Activated CD8-positive, alpha-beta T cell treated with anti-CD3 and anti-CD28 coated beads, Interleukin-2, amount 10 ng/mL, durations not matched to agents 7 days and 5 days (primary cell): Measurements from ENCODE around the gene WNT5A. TPM values are rescaled to one million over a fixed set of nuclear protein-coding genes. Genes with fewer than 3 reads are reported as not detected.

Source experiments
- ATAC-seq: fragments of 150-1000 bp; cut with Tn5 transposase; one replicate; pipeline ENCODE4 v1.10.0; 2021; ENCODE audit warnings: moderate library complexity
- CTCF ChIA-PET: fragments of 350-600 bp; sonication (Branson Sonifier 250); formaldehyde crosslinking; loops from one replicate; lab custom pipeline; 2021; ENCODE audit warnings: antibody characterized with exemption; lab: Charles Lee
- POLR2A ChIA-PET: fragments of 350-600 bp; sonication (Branson Sonifier 250); formaldehyde crosslinking; loops from one replicate; lab custom pipeline; 2021; ENCODE audit warnings: antibody characterized with exemption; lab: Charles Lee
- DNase-seq: peaks from one replicate; pipeline ENCODE4 v3.0.0-alpha.2; 2020
- H3K27ac Mint-ChIP-seq: one replicate; pipeline ENCODE4 v1.8.0; 2021; ENCODE audit warnings: mild to moderate bottlenecking, mixed read lengths
- H3K27me3 Mint-ChIP-seq: one replicate; pipeline ENCODE4 v1.8.0; 2021; ENCODE audit warnings: low read depth, mixed read lengths
- H3K36me3 Mint-ChIP-seq: one replicate; pipeline ENCODE4 v1.8.0; 2021; ENCODE audit warnings: low read depth, mixed read lengths
- H3K4me1 Mint-ChIP-seq: one replicate; pipeline ENCODE4 v1.8.0; 2021; ENCODE audit warnings: low read depth, mixed read lengths
- H3K4me3 Mint-ChIP-seq: one replicate; pipeline ENCODE4 v1.8.0; 2021; ENCODE audit warnings: mild to moderate bottlenecking, mixed read lengths
- H3K9me3 Mint-ChIP-seq: one replicate; pipeline ENCODE4 v1.8.0; 2022; ENCODE audit warnings: mixed read lengths; ENCODE audit not compliant: insufficient read depth
- total RNA-seq, 2 experiments: library from RNA; stranded (reverse); gene quantifications; one replicate each; pipeline ENCODE4 v1.2.3, GENCODE V29; 2021

Gene WNT5A
- total RNA-seq, result not detected

- CTCF ChIA-PET, result interaction anchor here (0.8 kb wide), 2 partner anchors 9 to 856 kb away, joined by 3 read pairs; no protein-coding TSS in a partner anchor
- H3K36me3 Mint-ChIP-seq, result no peaks in the 10 kb centered on the region
- no peak for DNase-seq
These were observed at the start of gene WNT5A for GRCh38 chr3:55486857-55487380. WNT5A (minus strand) TSS chr3:55487306; CDS start chr3:55486985, 321 bp downstream.

DNA sequence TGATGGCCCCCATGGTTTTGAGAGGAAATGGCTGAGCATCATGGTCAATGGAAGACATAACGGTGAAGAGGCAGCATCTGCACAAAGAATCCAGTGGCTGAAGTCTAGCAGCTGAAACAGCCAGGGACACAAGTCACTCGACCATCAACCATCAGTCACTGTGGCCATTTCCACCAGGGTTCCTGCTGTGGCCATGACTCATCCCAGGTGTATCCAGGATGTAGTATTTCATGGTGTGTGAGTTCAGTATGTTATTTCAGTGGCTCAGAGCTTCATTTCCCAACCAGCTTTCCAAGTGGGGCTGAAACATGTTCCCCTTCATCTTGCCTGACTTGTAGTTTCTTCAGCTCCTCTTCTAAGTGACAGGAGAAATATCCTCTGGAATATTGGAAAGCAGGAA is 47.8 kb upstream of the WNT5A start:
- H3K27me3 Mint-ChIP-seq, result no peaks in the 10 kb centered on the region

More at GRCh38 chr3:55486857-55487380, at the start of gene WNT5A:
- H3K4me3 Mint-ChIP-seq, result peak within 1 kb of the TSS; percentile 72
- ATAC-seq, result no peak
- POLR2A ChIA-PET, result no interaction called here
- peak within 1 kb of the TSS; percentile 20 for H3K27ac Mint-ChIP-seq
- peaks cover 77% of the 10 kb centered on the region for H3K27me3 Mint-ChIP-seq
- H3K9me3 Mint-ChIP-seq, result no peaks in the 10 kb centered on the region
- peaks cover 23% of the 10 kb centered on the region for H3K4me1 Mint-ChIP-seq

DNA sequence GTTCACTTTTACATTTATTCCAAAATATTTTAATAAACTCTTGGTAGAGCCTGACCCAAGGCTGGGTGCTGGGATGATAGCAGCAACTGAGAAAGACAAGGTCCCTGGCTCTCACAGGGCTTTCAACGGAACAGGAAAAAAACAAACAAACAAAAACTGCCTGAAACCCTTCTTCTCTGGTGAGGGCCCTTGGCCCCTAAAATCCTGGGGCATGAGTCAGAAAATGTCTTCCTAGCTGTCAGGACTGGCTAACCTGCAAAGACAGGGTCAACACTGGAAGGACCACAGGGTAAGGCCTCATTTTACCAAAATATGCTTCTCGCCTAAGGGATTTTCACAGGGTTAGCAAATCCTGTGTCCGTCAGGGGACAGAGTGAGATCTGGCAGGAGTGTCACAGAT is 45.7 kb upstream of the WNT5A start:
- no peak overlapping the region for H3K4me3 Mint-ChIP-seq
- no peaks in the 10 kb centered on the region for H3K4me1 Mint-ChIP-seq
- ATAC-seq, result no peak
- H3K27ac Mint-ChIP-seq, result no peak overlapping the region
- no peaks in the 10 kb centered on the region for H3K27me3 Mint-ChIP-seq
- no peaks in the 10 kb centered on the region for H3K9me3 Mint-ChIP-seq
- ChIA-PET CTCF (no interaction called here), POLR2A (no interaction called here)
- no peaks in the 10 kb centered on the region for H3K36me3 Mint-ChIP-seq
- DNase-seq, result no peak

More for the DNA sequence above, 47.8 kb upstream of the WNT5A start:
- no peak for DNase-seq
- no peak overlapping the region for H3K4me3 Mint-ChIP-seq
- CTCF ChIA-PET, result no interaction called here
- H3K36me3 Mint-ChIP-seq, result no peaks in the 10 kb centered on the region
- POLR2A ChIA-PET, result no interaction called here
- H3K27ac Mint-ChIP-seq, result no peak overlapping the region
- no peaks in the 10 kb centered on the region for H3K9me3 Mint-ChIP-seq
- ATAC-seq, result no peak
- no peaks in the 10 kb centered on the region for H3K4me1 Mint-ChIP-seq

- no peaks in the 10 kb centered on the region for H3K4me1 Mint-ChIP-seq
- CTCF ChIA-PET, result no interaction called here
- ATAC-seq, result no peak
- no peak for DNase-seq
- H3K36me3 Mint-ChIP-seq, result no peaks in the 10 kb centered on the region
- H3K4me3 Mint-ChIP-seq, result no peak overlapping the region
- POLR2A ChIA-PET, result no interaction called here
- H3K27ac Mint-ChIP-seq, result no peak overlapping the region
- no peaks in the 10 kb centered on the region for H3K9me3 Mint-ChIP-seq
- H3K27me3 Mint-ChIP-seq, result no peaks in the 10 kb centered on the region
These were observed 44.2 kb upstream of the WNT5A start for GRCh38 chr3:55531321-55531720.

DNA sequence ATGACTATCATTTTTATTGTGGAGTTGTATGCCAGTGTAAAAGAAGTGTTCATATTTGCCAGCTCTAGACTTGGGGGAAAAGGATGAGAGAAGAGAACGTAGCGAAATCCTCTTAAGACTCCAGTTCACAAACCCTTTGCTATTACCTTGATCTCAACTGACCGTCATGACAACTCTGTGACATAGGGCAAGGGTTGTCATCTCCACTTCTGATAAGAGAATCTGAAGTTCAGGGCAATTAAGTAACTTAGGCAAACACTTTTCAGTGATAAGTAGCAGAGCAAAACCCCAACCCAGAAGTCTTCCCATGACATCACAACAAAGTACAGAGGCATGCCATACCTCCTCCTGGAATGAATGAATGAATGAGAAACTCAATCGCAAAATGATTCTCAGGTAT is 40.3 kb upstream of the WNT5A start:
- H3K27ac Mint-ChIP-seq, result no peak overlapping the region
- CTCF ChIA-PET, result no interaction called here
- no peak overlapping the region for H3K4me3 Mint-ChIP-seq
- DNase-seq (no peak), ATAC-seq (no peak)
- H3K36me3 Mint-ChIP-seq, result no peaks in the 10 kb centered on the region
- no peaks in the 10 kb centered on the region for H3K27me3 Mint-ChIP-seq
- H3K9me3 Mint-ChIP-seq, result no peaks in the 10 kb centered on the region
- no peaks in the 10 kb centered on the region for H3K4me1 Mint-ChIP-seq
- POLR2A ChIA-PET, result no interaction called here

GRCh38 chr3:55526332-55527030 is 39.4 kb upstream of the WNT5A start:
- CTCF ChIA-PET, result no interaction called here
- no peaks in the 10 kb centered on the region for H3K4me1 Mint-ChIP-seq
- H3K9me3 Mint-ChIP-seq, result no peaks in the 10 kb centered on the region
- no peak overlapping the region for H3K27ac Mint-ChIP-seq
- DNase-seq (no peak), ATAC-seq (no peak)
- H3K27me3 Mint-ChIP-seq, result no peaks in the 10 kb centered on the region
- POLR2A ChIA-PET, result no interaction called here
- no peaks in the 10 kb centered on the region for H3K36me3 Mint-ChIP-seq
- no peak overlapping the region for H3K4me3 Mint-ChIP-seq

- POLR2A ChIA-PET, result no interaction called here
- Mint-ChIP-seq H3K27ac (no peak overlapping the region), H3K27me3 (no peaks in the 10 kb centered on the region), H3K36me3 (no peaks in the 10 kb centered on the region), H3K4me3 (no peak overlapping the region), H3K4me1 (no peaks in the 10 kb centered on the region), H3K9me3 (no peaks in the 10 kb centered on the region)
- CTCF ChIA-PET, result no interaction called here
- DNase-seq (no peak), ATAC-seq (no peak)
These were observed 38.3 kb upstream of the WNT5A start for GRCh38 chr3:55525436-55525835.

DNA sequence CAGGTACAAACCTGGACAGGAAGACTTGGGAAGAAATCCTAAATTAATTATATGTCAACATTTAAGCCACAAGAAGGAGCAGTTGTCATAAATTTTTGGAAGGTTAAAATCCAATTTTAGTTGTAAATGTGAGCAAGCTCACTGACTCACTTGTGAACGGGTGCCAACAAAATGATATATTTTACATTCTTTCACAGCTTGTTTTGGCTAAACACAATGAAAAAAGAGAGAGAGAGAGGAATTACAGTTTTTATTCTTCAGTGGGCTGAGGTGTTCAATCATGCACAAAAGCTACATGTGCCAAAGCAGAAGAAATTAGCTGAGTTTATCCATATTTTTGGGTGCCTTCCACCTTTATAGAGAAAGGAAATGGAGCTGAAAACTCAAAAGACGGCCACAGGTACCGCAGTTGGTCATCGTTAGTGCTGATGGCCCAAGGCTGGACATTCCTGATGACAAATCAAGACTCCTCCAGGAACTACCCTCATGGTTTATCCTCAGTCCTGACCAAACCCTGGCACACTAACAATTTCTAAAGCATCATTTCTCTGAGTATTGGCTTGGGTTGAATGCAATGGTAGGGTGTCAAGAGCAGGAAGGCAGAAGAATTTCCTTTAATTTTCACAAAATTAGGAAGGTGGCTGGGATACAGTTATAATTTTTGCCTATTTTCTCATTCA is 37.6 kb upstream of the WNT5A start:
- Mint-ChIP-seq H3K27ac (no peak overlapping the region), H3K27me3 (no peaks in the 10 kb centered on the region), H3K4me3 (no peak overlapping the region), H3K4me1 (no peaks in the 10 kb centered on the region), H3K9me3 (no peaks in the 10 kb centered on the region), H3K36me3 (no peaks in the 10 kb centered on the region)
- DNase-seq, result no peak
- ChIA-PET POLR2A (no interaction called here), CTCF (interaction anchor here (0.6 kb wide), 1 partner anchor 18 kb away, joined by 3 read pairs; no protein-coding TSS in a partner anchor)
- ATAC-seq, result no peak

DNA sequence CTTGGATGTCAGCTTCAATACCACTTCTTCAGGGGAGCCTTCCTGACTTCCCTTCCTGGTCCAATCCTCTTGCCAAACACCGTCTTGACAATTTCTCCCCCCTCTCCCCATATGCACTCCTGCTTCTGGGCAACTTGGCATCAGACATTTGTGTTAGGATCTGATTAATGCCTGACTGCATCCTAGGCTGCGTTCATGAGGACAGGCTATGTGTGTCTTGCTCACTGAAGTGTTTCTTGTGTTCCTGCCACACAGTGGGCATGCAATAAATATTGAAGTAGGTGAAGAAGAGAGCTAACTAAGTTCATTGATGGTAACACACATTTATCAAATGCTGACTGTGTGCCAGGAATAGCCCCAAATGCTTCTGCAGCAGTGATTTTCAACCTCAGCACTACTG is 36.4 kb upstream of the WNT5A start:
- H3K36me3 Mint-ChIP-seq, result no peaks in the 10 kb centered on the region
- POLR2A ChIA-PET, result no interaction called here
- no peaks in the 10 kb centered on the region for H3K4me1 Mint-ChIP-seq
- DNase-seq (no peak), ATAC-seq (no peak)
- no peak overlapping the region for H3K27ac Mint-ChIP-seq
- H3K4me3 Mint-ChIP-seq, result no peak overlapping the region
- H3K9me3 Mint-ChIP-seq, result no peaks in the 10 kb centered on the region
- H3K27me3 Mint-ChIP-seq, result no peaks in the 10 kb centered on the region
- CTCF ChIA-PET, result no interaction called here

- ChIA-PET CTCF (no interaction called here), POLR2A (no interaction called here)
- Mint-ChIP-seq H3K4me3 (no peak overlapping the region), H3K4me1 (no peaks in the 10 kb centered on the region), H3K9me3 (no peaks in the 10 kb centered on the region), H3K27ac (no peak overlapping the region), H3K27me3 (no peaks in the 10 kb centered on the region), H3K36me3 (no peaks in the 10 kb centered on the region)
- no peak for ATAC-seq
- DNase-seq, result no peak
These were observed 34.8 kb upstream of the WNT5A start for GRCh38 chr3:55521738-55522421.

DNA sequence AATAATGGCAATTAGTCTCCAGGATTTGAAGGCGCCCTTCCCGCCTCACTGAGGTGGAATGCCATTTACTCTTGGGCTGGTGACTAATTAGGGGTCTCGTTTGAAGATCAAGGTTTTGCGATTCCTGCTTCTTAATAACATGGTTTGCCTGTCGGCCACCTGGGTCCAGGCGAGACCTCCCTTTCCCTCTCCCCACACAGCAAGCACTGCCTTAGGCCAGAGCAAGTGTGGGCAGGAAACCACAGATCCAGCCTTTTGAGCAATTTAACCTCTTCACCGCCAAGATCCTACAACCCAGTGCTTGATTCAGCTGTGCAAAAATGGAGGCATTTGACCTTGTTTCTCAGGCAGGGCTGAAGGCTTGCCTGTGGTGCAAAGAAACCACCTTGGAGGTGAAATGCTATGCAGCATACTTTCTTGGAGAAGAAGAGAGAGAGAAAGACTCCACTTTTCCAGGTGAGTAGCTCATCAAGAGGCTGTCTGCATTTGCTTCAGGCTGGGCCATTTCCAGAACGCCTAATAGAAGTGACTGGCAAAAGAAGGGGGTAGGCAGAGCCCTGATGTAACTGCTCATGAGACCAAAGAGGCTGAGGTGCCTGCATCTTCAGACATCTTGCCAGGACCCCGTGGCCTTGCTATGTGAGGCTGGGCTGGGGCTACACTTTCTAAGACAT is 34.1 kb upstream of the WNT5A start:
- CTCF ChIA-PET, result no interaction called here

More for the DNA sequence above, 34.1 kb upstream of the WNT5A start:
- Mint-ChIP-seq H3K4me3 (no peak overlapping the region), H3K27me3 (no peaks in the 10 kb centered on the region), H3K9me3 (no peaks in the 10 kb centered on the region), H3K4me1 (no peaks in the 10 kb centered on the region), H3K27ac (no peak overlapping the region), H3K36me3 (no peaks in the 10 kb centered on the region)
- no peak for DNase-seq
- ATAC-seq, result no peak
- POLR2A ChIA-PET, result no interaction called here
